Transverse colon (tissue), 4 donors: Measurements from ENCODE around the gene GAB2.

Experiments
- EP300 ChIP-seq: sonication (generic); formaldehyde crosslinking; IDR thresholded peaks from one replicate; pipeline ENCODE4 v1.6.1; 2017; ENCODE audit warnings: antibody characterized with exemption, low read depth
- POLR2A ChIP-seq: fragments of 450-650 bp; IDR thresholded peaks from one replicate; pipeline ENCODE4 v1.6.1; 2016; ENCODE audit warnings: antibody characterized with exemption, mild to moderate bottlenecking, moderate library complexity
- POLR2AphosphoS5 ChIP-seq, 3 donors: sonication (generic); formaldehyde crosslinking; IDR thresholded peaks; one replicate each; pipeline ENCODE4 v1.6.1; 2016; ENCODE audit warnings: antibody characterized with exemption in 3 of 3
- TF ChIP-seq, protein P1 (sequence below), 5 experiments: fragments of 200-600 bp in 3 of 5; fragments of 450-650 bp in 2 of 5; sonication (generic) in 3 of 5; IDR thresholded peaks; 1 replicate in 2 of 5; 2 replicates in 3 of 5; pipeline ENCODE4 v1.5.1; 2016 to 2017; ENCODE audit warnings: antibody characterized with exemption in 5 of 5, inconsistent platforms in 3 of 5, mild to moderate bottlenecking in 2 of 5, moderate library complexity in 1 of 5

DNA sequence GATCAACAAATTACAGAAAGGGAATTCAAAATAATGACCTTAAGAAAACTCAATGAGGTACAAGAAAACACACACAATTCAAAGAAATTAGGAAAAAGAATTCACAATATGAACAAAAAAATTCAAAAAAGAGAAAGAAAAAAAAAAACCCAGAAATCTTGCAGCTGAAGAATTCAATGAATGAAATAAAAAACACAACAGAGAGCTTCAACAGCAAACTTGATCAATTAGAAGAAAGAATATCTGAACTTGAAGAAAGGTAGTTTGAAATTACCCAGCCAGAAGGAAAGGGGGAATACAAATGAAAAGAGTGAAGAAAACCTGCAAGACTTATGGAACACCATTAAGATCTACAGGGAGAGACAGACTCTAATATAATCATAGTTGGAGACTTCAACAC is 176.1 kb downstream of the GAB2 start:
- no peak for TF ChIP-seq POLR2A
- no peak for TF ChIP-seq POLR2AphosphoS5 (IDR thresholded peaks at IDR 0.05)
- TF ChIP-seq, protein P1, sequence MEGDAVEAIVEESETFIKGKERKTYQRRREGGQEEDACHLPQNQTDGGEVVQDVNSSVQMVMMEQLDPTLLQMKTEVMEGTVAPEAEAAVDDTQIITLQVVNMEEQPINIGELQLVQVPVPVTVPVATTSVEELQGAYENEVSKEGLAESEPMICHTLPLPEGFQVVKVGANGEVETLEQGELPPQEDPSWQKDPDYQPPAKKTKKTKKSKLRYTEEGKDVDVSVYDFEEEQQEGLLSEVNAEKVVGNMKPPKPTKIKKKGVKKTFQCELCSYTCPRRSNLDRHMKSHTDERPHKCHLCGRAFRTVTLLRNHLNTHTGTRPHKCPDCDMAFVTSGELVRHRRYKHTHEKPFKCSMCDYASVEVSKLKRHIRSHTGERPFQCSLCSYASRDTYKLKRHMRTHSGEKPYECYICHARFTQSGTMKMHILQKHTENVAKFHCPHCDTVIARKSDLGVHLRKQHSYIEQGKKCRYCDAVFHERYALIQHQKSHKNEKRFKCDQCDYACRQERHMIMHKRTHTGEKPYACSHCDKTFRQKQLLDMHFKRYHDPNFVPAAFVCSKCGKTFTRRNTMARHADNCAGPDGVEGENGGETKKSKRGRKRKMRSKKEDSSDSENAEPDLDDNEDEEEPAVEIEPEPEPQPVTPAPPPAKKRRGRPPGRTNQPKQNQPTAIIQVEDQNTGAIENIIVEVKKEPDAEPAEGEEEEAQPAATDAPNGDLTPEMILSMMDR (IDR thresholded peaks at IDR 0.05), result no peak
- TF ChIP-seq EP300, result no peak
